ENCODE data around the gene GNAZ.

- no peak for TF ChIP-seq CTCF (IDR thresholded peaks at IDR 0.05; ENCODE audit: poor library complexity, severe bottlenecking)
- TF ChIP-seq EZH2 (IDR thresholded peaks at IDR 0.05; ENCODE audit: borderline replicate concordance, insufficient read depth, low read length, poor library complexity, severe bottlenecking) = no peak
- no peak for TF ChIP-seq EP300 (conservative IDR thresholded peaks at IDR 0.05; ENCODE audit: poor library complexity, severe bottlenecking)
- no peak for TF ChIP-seq RAD21 (conservative IDR thresholded peaks at IDR 0.05)
- TF ChIP-seq POLR2AphosphoS5 (IDR thresholded peaks at IDR 0.05) = no peak
- TF ChIP-seq MXI1 (conservative IDR thresholded peaks at IDR 0.05; ENCODE audit: poor library complexity, severe bottlenecking) = no peak
- TF ChIP-seq TAF1 (IDR thresholded peaks at IDR 0.05; ENCODE audit: low read depth) = no peak
- TF ChIP-seq REST (IDR thresholded peaks at IDR 0.05; ENCODE audit: borderline replicate concordance) = no peak
- TF ChIP-seq SMC3 (conservative IDR thresholded peaks at IDR 0.05; ENCODE audit: poor library complexity) = no peak
Observed at GRCh38 chr22:23163665-23164064, 93.3 kb downstream of the GNAZ start.
